Stimulated activated CD4-positive, alpha-beta T cell treated with anti-CD3 and anti-CD28 coated beads, TNF-alpha, amount 100 ng/mL, for 48 hours (primary cell): ENCODE measurements around the gene RABL2B.
"Not testable (repeated sequence)": the region's sequence is repeated elsewhere in the genome, so short reads cannot be mapped to it uniquely, and the experiment has no call there.

Source experiments
- DNase-seq, 3 donors: peaks; one replicate each; pipeline ENCODE4 v3.0.0-alpha.2; 2020; ENCODE audit warnings: low read depth in 3 of 3

RABL2B gene

DNA sequence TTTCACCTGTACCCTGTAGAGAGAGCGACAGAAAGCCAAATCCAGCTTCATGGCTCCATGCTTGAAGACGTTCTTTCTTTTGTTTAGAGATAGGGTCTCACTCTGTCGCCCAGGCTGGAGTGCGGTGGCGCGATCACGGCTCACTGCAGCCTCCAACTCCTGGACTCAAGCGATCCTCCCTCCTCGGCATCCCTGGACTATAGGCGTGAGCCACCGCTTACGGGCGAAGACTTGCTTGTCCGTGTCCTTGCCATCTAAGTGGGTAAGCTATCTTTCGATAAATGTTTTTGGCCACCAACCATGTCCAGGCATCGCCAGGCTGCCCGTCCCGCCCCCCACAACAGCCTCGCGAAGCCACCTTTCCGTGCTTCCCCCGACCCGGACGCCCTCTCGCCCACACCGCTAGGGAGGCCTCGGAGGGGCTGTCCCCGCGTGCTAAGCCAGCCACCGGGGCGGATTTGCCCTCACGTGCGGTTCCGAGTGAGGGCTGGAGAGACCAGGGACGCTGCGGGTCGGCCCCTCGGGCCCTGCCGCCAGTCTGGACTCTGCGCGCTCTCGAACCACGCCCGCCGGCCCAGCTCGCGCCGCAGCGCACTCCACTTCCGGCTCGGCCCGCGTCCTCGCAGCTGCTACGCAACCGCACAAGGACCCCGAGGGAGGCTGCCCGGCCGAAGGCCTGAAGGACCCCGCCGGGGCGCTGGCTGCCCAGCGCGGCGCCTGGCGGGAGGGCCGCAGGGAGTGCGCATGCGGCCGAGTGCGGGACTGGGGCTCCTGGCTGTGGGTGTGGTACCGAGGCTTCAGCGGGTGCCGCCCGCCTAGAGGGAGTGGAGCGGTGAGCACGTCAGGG, at the start of gene RABL2B:
RABL2B (minus strand) TSS at position 604 of the 847 bp plus-strand sequence. CDS start 1,342 bp downstream, outside the sequence.
- peak; percentile 75 to 77 (median 77) for DNase-seq

DNA sequence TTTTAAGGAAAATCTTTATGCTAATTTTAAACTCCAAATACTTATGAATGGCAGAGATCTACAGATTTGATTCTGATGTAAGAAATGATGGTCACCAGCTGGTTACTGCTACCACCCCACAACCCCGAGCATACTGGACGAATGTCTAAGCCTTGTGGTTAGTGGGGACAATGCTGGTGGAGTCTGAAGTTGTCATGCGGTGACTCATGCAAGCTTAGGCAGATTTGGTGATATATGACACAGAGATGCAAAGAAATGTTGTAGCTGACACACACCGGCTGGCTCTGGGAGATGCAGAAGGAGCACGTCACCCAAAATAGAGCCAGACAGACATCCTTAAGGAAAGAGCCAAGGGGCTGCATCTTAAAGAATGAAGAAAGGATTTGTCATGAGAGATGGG, 3.5 kb upstream of the RABL2B start:
- not testable (repeated sequence) for DNase-seq

DNA sequence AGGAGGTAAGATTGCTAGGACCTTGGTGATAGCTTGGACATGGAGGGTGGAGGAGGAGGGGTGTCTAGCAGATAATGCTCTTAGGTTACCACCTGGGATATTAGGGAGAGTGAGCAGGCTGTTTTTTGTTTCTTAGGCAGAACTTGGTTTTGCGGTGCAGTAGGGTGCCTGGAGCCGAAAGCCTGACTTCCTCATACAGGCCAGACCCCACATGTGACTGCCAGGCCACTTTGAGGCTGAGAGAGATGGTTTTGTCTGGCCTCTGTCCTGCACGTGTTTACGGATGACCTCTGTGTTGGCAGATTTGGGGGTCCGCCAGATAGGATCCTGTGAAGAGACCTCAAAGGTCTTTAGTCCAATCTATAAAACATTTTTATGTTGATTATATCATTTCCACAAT, 1.9 kb upstream of the RABL2B start:
- DNase-seq, result not testable (repeated sequence)

DNA sequence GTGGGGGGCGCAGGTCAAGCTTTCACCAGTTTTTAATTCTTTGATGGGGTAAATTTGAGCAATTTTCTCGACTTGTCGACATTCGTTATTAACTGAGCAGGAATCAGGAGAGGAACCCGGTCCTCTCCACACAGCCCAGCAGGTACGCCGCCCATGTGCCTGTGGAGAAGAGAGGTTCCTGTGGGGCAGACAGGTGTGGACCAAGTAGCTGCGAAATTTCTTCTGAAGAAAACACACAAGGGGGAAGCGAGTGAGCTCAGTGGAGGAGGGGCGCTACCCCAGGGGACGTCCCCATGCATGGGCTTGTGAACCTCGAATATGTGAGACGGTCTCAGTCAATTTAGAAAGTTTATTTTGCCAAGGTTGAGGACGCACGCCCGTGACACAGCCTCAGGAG, 442 bp upstream of the RABL2B start:
- DNase-seq, result not testable (repeated sequence)

DNA sequence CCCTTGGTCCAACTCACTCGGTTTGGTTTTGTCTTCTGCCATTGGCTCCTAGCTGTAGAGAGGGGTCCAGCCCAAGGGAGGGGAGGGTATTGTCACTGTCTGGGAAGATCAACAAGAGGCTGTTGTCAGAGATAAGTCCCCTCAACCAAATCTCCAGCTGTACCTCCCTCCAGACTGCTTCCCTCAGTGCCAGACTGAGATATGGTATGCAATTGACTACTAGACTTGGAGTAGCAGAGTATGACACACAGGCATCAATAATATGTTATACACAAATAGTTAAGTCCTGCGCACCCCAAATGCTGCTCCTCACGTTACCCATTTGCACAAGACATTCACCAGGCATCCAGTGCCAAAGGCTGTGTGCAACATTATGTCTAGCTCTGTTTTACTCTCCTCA, 1.2 kb downstream of the RABL2B start:
- not testable (repeated sequence) for DNase-seq

DNA sequence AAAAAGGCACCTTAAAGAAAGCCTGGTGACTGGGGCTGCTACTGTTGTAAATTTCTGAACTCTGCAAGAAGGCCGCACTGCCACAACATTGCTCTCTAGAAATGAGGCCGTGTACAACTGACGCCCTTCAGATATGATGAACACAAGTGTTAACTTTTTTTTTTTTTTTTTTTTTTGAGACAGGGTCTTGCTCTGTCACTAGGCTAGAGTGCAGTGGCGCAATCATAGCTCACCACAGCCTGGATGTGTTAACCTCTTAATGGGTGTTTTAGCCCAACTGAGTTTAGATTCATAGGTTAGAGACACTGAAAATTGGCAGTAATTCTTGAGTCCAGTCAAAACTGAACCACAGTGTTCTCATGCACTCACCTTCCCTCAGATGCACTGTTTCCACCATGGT, 3.2 kb downstream of the RABL2B start:
- not testable (repeated sequence) for DNase-seq

DNA sequence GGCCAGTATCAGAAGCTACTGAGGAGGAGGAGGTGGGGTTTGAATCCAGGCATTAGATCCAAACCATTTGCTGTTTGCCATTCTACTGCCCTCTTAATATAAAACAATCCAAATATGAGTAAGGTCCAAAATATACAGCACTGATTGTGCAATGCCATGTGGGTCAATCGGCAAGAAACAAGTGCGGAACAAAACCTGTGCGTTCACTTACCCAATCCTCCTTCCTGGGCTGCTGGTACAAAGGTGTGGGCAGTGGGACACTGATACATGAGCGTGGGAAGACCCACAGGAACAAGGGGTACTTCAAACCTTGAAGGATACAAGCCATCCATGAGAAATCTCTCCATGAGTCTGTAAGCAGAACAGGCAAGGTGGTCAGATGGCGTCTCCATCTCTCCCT, 5.8 kb downstream of the RABL2B start:
- DNase-seq, result not testable (repeated sequence)

DNA sequence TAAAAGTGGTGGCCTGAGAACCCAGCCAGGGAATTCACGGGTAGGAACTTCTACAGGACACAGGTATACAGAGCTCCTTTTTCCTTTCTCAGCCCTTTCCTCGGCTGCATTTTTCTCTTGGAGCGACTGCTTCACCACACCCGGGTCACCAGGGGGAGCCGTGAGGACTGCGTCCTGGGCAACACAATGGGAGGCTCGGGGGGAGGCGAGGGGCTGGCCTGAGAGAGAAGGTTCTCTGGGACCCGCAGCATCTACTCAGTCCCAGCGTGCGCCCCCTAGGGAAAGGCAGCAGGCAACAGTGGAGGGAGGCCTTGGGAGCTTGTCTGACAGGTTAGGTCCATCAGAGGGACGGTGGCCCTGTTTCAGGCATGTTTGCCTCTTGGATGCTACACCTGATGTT, 8.3 kb downstream of the RABL2B start:
- not testable (repeated sequence) for DNase-seq

DNA sequence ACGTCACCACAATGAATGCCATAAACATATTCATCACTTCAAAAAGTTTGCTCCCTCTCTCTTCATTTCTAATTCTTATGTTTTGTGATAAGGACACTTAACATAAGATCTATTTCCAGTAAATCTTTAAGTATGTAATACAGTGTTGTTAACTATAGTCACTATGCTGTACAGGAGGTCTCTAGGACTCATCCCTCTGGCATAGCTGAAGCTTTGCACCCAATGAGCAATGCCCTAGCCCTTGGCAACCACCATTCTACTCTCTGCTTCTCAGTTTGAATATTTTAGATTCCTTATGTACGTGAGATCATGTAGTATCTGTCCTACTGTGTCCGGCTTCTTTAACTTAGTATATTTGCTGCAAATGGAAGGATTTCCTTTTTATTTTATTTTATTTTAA, 19.1 kb downstream of the RABL2B start:
- not testable (repeated sequence) for DNase-seq

DNA sequence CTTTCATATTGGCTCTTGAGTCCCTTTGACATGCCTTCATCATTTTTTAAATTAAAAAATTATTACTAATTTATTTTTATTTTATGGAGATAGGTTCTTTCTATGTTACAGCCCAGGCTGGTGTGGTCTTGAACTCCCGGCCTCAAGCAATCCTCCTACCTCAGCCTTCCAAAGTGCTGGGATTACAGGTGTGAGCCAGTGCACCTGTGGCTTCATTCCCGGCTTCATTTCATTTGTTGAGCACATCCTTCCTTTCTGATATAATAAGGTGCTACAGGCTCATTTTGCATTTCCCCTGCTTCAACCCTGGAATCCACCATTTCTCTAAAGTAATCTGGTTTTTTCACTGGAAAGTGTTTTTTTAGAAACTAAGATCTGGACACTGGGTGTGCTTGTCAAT, 21.6 kb downstream of the RABL2B start:
- not testable (repeated sequence) for DNase-seq

DNA sequence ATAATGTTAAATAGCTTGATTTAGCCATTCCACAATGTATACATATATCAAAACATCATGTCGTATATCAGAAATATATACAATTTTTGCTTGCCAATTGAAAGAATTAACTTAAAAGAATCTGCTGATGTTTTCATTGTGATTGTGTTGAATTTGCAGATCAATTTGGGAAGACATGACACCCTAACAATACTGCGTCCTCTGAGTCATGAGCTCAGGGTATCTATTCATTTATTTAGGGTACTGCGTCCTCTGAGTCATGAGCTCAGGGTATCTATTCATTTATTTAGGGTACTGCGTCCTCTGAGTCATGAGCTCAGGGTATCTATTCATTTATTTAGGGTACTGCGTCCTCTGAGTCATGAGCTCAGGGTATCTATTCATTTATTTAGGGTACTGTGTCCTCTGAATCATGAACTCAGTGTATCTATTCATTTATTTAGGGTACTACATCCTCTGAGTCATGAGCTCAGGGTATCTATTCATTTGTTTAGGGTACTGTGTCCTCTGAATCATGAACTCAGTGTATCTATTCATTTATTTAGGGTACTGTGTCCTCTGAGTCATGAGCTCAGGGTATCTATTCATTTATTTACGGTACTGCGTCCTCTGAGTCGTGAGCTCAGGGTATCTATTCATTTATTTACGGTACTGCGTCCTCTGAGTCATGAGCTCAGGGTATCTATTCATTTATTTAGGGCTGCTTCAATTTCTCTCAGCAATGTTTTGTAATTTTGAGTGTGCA, 23.7 kb downstream of the RABL2B start:
- not testable (repeated sequence) for DNase-seq

DNA sequence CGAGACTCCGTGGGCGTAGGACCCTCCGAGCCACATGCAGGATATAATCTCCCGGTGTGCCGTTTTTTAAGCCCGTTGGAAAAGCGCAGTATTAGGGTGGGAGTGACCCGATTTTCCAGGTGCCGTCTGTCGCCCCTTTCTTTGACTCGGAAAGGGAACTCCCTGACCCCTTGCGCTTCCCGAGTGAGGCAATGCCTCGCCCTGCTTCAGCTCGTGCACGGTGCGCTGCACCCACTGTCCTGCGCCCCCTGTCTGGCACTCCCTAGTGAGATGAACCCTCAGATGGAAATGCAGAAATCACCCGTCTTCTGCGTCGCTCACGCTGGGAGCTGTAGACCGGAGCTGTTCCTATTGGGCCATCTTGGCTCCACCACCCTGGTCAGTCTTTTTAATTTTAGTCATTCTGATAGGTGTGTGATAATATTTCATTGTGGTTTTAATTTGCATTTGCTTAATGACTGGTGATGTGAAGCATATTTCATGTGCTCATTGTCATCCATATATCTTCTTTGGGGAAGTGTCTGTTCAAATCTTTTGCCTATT, 26.4 kb downstream of the RABL2B start:
- DNase-seq, result peak; percentile 24 to 33 (median 31)

DNA sequence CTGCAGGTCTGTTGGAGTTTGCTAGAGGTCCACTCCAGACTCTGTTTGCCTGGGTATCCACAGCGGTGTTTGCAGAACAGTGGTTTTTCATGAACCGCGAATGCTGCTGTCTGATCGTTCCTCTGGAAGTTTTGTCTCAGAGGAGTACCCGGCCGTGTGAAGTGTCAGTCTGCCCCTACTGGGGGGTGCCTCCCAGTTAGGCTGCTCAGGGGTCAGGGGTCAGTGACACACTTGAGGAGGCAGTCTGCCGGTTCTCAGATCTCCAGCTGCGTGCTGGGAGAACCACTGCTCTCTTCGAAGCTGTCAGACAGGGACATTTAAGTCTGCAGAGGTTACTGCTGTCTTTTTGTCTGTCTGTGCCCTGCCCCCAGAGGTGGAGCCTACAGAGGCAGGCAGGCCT, 27.0 kb downstream of the RABL2B start:
- DNase-seq, result not testable (repeated sequence)

DNA sequence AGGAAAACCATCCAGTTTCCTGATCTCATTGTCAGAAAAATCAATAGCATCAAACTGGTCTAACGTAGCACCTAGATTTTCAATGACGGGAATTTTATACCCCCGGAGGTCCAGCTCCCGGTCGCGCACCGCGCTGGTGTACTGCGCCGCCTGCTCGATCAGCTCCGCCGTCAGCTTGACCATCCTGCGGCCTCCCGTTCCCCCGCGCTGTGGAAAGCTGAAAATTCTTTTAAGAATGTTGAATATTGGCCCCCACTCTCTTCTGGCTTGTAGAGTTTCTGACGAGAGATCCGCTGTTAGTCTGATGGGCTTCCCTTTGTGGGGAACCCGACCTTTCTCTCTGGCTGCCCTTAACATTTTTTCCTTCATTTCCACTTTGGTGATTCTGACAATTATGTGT, 28.2 kb downstream of the RABL2B start:
- DNase-seq, result not testable (repeated sequence)

DNA sequence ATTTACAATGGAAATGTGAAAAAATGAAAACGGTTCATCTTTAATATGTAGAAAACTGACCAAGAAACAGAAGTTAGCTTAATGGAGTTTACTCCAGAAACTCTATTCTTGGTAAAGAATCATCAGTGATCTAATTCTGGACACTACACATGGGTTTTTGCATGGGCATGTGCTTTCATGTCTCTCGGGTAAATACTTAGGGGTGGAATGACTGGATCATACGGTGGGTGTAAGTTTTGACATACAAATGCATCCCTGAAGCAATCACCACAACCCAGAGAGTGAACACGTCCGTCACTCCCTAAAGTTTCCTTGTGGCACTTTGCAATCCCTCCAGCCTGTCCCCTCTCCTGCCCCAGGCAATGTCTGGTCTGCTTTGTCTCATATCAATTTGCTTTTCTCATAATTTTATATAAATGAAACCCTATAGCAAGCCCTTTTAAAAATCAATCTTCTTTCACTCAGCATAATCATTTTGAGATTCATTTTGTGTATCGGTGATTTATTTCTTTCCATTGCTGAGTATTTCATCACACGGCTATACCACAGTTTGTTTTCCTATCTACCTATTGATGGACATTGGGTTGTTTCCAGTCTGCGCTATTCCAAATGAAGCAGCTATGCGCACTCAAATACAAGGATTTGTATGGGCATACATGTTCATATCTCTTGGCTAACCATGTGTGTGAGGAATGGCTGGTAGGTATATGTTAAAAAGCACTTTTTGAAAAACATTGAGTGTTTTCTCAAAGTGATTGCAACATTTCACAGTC, 33.9 kb downstream of the RABL2B start:
- DNase-seq, result not testable (repeated sequence)

DNA sequence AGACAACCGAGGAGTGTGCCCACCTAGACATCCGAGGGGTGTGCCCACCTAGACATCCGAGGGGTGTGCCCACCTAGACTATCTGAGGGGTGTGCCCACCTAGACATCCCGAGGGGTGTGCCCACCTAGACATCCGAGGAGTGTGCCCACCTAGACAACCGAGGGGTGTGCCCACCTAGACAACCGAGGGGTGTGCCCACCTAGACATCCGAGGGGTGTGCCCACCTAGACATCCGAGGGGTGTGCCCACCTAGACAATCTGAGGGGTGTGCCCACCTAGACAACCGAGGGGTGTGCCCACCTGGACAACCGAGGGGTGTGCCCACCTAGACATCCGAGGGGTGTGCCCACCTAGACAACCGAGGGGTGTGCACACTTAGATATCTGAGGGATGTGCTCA, 34.8 kb downstream of the RABL2B start:
- DNase-seq, result not testable (repeated sequence)

DNA sequence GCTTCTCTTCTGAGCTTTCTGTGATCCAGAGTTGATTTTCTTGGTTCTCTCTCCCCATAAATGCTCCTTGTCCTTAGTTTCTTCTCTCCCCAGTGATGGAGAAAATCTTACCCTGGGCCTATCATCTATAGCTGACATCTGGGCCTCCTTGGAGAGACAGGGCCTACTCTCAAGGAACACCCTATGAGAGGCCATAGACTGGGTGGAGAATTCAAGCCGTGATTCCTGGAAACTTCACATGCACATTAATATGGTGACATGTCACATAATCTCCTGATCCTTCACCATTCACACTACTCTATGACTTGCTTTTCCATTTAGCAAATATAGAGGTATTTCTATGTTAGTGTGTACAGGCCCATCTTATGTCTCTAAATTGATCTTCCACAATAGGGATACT, 35.9 kb downstream of the RABL2B start:
- not testable (repeated sequence) for DNase-seq

DNA sequence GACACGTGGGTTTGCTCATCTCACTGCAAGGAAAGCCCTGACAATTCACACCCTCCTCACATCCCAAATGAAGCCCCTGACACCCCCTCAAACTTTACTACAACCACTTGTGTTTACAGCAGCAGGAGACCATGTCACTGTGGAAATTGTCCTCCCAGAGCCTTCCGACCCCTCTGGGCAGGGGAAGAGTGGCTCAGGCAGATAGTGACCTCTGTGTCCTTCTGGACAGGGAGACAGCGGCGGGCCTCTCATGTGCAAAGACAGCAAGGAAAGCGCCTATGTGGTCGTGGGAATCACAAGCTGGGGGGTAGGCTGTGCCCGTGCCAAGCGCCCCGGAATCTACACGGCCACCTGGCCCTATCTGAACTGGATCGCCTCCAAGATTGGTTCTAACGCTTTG, 39.0 kb downstream of the RABL2B start:
- not testable (repeated sequence) for DNase-seq

DNA sequence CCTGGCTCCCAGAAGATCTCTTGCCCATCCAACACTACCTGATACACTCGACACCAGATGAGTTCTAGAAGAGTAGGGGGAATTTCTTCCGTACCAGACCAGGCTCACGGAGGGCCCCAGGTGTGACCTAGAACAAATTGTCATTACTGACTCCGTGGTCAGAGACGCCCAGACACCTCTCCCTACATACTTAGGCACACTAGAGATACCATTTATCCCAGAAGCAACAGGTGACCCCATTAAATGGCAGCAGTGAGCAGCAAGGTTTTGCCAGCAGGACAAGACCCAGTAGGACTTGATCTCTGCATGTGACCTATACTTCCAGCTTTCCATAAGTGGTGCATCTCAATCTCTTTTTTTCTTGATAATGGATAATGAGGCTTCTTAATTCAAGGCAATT, 42.7 kb downstream of the RABL2B start:
- not testable (repeated sequence) for DNase-seq

DNA sequence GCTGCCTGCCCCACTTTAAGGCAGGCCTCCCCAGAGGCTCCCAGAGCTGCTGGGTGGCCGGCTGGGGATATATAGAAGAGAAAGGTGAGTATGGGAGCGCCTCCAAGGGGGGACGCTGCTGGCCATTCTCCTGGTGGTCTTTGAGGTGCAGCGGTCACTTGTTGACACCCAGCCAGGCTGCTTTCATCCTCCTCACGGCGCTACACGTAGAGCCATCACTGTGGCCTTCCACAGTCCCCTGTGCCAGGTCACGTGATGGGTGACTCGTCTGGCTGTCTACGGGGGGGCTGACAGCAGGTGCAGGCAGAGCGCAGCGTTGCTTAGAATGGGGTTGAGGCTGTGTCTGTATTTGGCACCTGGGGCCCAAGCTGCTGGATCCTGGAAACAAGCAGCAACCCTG, 43.5 kb downstream of the RABL2B start:
- no peak for DNase-seq

DNA sequence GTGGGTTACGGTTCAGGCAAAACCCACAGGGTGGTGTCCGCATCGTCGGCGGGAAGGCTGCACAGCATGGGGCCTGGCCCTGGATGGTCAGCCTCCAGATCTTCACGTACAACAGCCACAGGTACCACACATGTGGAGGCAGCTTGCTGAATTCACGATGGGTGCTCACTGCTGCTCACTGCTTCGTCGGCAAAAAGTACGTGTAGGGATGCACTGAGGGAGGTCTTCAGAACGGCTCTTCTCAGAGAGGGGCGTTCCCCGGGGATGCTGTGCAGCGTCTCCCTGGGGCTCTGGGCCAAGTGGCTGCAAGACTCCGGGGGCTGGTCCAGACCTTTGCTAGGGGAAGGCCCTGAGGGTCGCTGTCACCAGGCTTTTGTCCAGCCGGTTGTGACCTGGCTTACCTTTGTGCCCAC, 44.2 kb downstream of the RABL2B start:
- no peak for DNase-seq
